ENCODE measurements around the gene MTARC2.

MTARC2 gene

DNA sequence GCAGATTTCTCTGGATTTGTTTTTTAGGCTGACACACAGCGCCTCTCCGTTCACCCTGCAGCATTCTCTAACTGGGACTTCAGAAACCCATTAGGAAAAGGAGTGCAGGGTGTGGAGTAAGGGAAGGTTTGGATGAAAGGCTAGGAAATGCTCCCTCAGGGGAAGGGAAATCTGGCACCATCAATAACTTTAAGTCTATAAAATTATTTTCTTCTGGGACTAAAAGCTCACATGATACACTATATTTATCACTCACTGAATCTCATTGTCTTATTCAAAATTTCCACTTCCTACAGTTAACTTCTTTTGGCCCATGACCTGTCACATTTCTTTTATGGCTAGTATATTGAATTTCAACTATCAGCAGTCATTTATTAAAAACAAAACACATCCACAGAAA is 85.3 kb downstream of the MTARC2 start:
- no peak for DNase-seq

All from CD4-positive, alpha-beta T cell treated with Interferon gamma for 1 hour (primary cell).